Panc1 (cell line): ENCODE measurements around the gene TRABD2B. TPM values are rescaled to one million over a fixed set of nuclear protein-coding genes. Genes with fewer than 3 reads are reported as not detected.

ENCODE experiments used
- ATAC-seq: fragments of 200-7000 bp; cut with Tn5 transposase; 2 replicates; pipeline ENCODE4 v1.9.1; 2020; ENCODE audit warnings: mild to moderate bottlenecking, moderate library complexity
- BruUV-seq: library from RNA; stranded (reverse); fragments of 400-500 nt; replicated peaks from 2 replicates; lab custom pipeline; 2021; lab: Mats Ljungman, UMichigan
- CTCF ChIA-PET: fragments of 300-600 bp; sonication (Branson Sonifier 250); formaldehyde crosslinking; loops from one replicate; lab custom pipeline; 2022; ENCODE audit warnings: antibody characterized with exemption; lab: Charles Lee
- POLR2A ChIA-PET: fragments of 300-600 bp; sonication (Branson Sonifier 250); formaldehyde crosslinking; loops from one replicate; lab custom pipeline; 2022; ENCODE audit warnings: antibody characterized with exemption; lab: Charles Lee
- DNase-seq: peaks from one replicate; pipeline ENCODE4 v3.0.0-alpha.2; 2010; ENCODE audit warnings: low read depth, low spot score
- H3K27ac ChIP-seq: 2 replicates; pipeline ENCODE4 v1.5.1; 2011; ENCODE audit warnings: mild to moderate bottlenecking, low read length, inconsistent platforms
- H3K27me3 ChIP-seq: fragments of 200-500 bp; sonication (Bioruptor generic); 2 replicates; pipeline ENCODE4 v1.6.0; 2014; ENCODE audit warnings: low read length, inconsistent platforms; ENCODE audit not compliant: control insufficient read depth, insufficient read depth
- H3K36me3 ChIP-seq: fragments of 200-500 bp; sonication (Bioruptor generic); 2 replicates; pipeline ENCODE4 v1.5.1; 2014; ENCODE audit warnings: inconsistent platforms, mild to moderate bottlenecking, low read length, moderate library complexity; ENCODE audit not compliant: control insufficient read depth, insufficient read depth
- H3K4me1 ChIP-seq: 2 replicates; pipeline ENCODE4 v1.5.1; 2011; ENCODE audit warnings: inconsistent platforms, mild to moderate bottlenecking, low read length, moderate library complexity; ENCODE audit not compliant: control insufficient read depth, insufficient read depth
- H3K4me3 ChIP-seq, 2 experiments: 2 replicates each; pipeline ENCODE4 v1.5.1; 2011 to 2012; ENCODE audit warnings: low read depth in 2 of 2, low read length in 2 of 2, mild to moderate bottlenecking in 2 of 2, inconsistent platforms in 1 of 2, moderate library complexity in 1 of 2
- H3K9me3 ChIP-seq: fragments of 200-500 bp; sonication (Bioruptor generic); 2 replicates; pipeline ENCODE4 v1.5.1; 2014; ENCODE audit warnings: low read depth, mild to moderate bottlenecking, inconsistent platforms, low read length, moderate library complexity; ENCODE audit not compliant: control insufficient read depth, insufficient read depth
- POLR2AphosphoS5 ChIP-seq: IDR thresholded peaks from 2 replicates; pipeline ENCODE4 v1.6.1; 2012; ENCODE audit warnings: mild to moderate bottlenecking, low read depth, low read length, moderate library complexity
- REST ChIP-seq, 2 experiments: IDR thresholded peaks; 2 replicates each; pipeline ENCODE4 v1.6.1; 2011 to 2012; ENCODE audit warnings: low read depth in 2 of 2, control low read depth in 1 of 2, low read length in 1 of 2, mild to moderate bottlenecking in 1 of 2, moderate library complexity in 1 of 2; ENCODE audit not compliant: insufficient read depth in 1 of 2
- SIN3A ChIP-seq: IDR thresholded peaks from 2 replicates; pipeline ENCODE4 v1.6.1; 2012; ENCODE audit warnings: low read depth, mild to moderate bottlenecking, low read length, moderate library complexity, borderline replicate concordance; ENCODE audit not compliant: insufficient read depth
- TCF7L2 ChIP-seq: IDR thresholded peaks from 2 replicates; pipeline ENCODE4 v1.6.1; 2011; ENCODE audit warnings: mild to moderate bottlenecking, low read depth, low read length, inconsistent platforms
- in situ Hi-C: cut with HindIII; loops from 2 replicates; pipeline ENCODE4 v1.10.0; 2016; ENCODE audit warnings: low sequenced_read_pairs, low pct_unique_long_range_greater_than_20kb
- intact Hi-C: fragments of 100-400 bp; cut with micrococcal nuclease; formaldehyde crosslinking; loops from one replicate; pipeline ENCODE4 v1.10.0; 2022; ENCODE audit not compliant: unreplicated experiment
- total RNA-seq: library from RNA; stranded (reverse); gene quantifications from one replicate; pipeline ENCODE4 v1.2.1, GENCODE V29; 2021; ENCODE audit not compliant: unreplicated experiment
- TF ChIP-seq, protein P1 (sequence below): fragments of 450-650 bp; IDR thresholded peaks from 2 replicates; pipeline ENCODE4 v1.5.1; 2017; ENCODE audit warnings: mild to moderate bottlenecking

TRABD2B gene
- total RNA-seq, 1 experiment from 2014 or later: not detected

- no peaks in the 10 kb centered on the region for H3K36me3 ChIP-seq
- ATAC-seq (no peak), DNase-seq (no peak)
- ChIA-PET CTCF (interaction anchor here (0.6 kb wide), 1 partner anchor 36 kb away, joined by 3 read pairs; no protein-coding TSS in a partner anchor), POLR2A (no interaction called here)
- in situ Hi-C loops: no loop called here
- intact Hi-C loops: no loop called here
- H3K27me3 ChIP-seq: no peaks in the 10 kb centered on the region
- no TSS peak for BruUV-seq
- H3K9me3 ChIP-seq: no peaks in the 10 kb centered on the region
- TF ChIP-seq POLR2AphosphoS5: no peak
- no peak for TF ChIP-seq SIN3A
- TF ChIP-seq, protein P1, sequence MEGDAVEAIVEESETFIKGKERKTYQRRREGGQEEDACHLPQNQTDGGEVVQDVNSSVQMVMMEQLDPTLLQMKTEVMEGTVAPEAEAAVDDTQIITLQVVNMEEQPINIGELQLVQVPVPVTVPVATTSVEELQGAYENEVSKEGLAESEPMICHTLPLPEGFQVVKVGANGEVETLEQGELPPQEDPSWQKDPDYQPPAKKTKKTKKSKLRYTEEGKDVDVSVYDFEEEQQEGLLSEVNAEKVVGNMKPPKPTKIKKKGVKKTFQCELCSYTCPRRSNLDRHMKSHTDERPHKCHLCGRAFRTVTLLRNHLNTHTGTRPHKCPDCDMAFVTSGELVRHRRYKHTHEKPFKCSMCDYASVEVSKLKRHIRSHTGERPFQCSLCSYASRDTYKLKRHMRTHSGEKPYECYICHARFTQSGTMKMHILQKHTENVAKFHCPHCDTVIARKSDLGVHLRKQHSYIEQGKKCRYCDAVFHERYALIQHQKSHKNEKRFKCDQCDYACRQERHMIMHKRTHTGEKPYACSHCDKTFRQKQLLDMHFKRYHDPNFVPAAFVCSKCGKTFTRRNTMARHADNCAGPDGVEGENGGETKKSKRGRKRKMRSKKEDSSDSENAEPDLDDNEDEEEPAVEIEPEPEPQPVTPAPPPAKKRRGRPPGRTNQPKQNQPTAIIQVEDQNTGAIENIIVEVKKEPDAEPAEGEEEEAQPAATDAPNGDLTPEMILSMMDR: no peak
- TF ChIP-seq REST (IDR thresholded peaks at IDR 0.05; ENCODE audit: insufficient read depth in 1 of 2, low read depth in 2 of 2, low read length in 1 of 2): no peak
- TF ChIP-seq TCF7L2: no peak
- H3K4me3 ChIP-seq: no peak overlapping the region
- H3K27ac ChIP-seq: no peak overlapping the region
- no peaks in the 10 kb centered on the region for H3K4me1 ChIP-seq
Observed at GRCh38 chr1:47805921-47806361, 191.2 kb downstream of the TRABD2B start.

DNA sequence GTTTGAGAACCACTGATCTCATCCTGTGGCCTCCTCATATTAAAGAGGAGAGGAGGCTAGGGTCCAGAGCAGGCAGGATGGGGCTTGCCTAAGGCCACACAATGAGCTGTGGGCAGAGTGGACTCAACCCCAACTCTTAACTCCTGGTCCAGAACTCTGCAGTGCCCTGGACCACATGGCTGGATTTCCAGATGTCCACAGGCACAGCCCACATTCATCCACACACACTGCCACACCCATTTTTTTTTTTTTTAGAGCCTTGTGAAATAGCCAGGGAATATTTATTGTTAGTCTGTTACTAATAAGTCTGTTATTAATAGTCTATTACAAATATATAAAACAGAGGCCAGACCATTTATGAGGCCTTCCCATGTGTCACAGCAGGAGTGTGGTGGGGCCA, 192.2 kb downstream of the TRABD2B start:
- no peaks in the 10 kb centered on the region for H3K36me3 ChIP-seq
- no peak overlapping the region for H3K4me3 ChIP-seq
- in situ Hi-C loops (no loop called here), intact Hi-C loops (no loop called here)
- no peaks in the 10 kb centered on the region for H3K9me3 ChIP-seq
- ATAC-seq (no peak), DNase-seq (no peak)
- H3K27me3 ChIP-seq: no peaks in the 10 kb centered on the region
- no TSS peak for BruUV-seq
- ChIA-PET POLR2A (no interaction called here), CTCF (interaction anchor here (0.6 kb wide), 1 partner anchor 37 kb away, joined by 3 read pairs; no protein-coding TSS in a partner anchor)
- H3K4me1 ChIP-seq: no peaks in the 10 kb centered on the region
- H3K27ac ChIP-seq: no peak overlapping the region
- TF ChIP-seq SIN3A (no peak), REST (IDR thresholded peaks at IDR 0.05; ENCODE audit: insufficient read depth in 1 of 2, low read depth in 2 of 2, low read length in 1 of 2) (no peak), POLR2AphosphoS5 (no peak), TCF7L2 (no peak)
- TF ChIP-seq, protein P1: no peak
